Activated naive CD4-positive, alpha-beta T cell treated with anti-CD3 and anti-CD28 coated beads for 36 hours (primary cell): Measurements from ENCODE around the gene MTMR8. TPM values are rescaled to one million over a fixed set of nuclear protein-coding genes. Genes with fewer than 3 reads are reported as not detected.
A peak's percentile ranks its signal among the peaks of the same experiment; 100 is the strongest.
"Not testable (repeated sequence)": the region's sequence is repeated elsewhere in the genome, so short reads cannot be mapped to it uniquely, and the experiment has no call there.

Experiments
- CTCF ChIA-PET: fragments of 350-600 bp; sonication (Branson Sonifier 250); formaldehyde crosslinking; loops from one replicate; lab custom pipeline; 2021; ENCODE audit warnings: antibody characterized with exemption; lab: Charles Lee
- DNase-seq: peaks from one replicate; pipeline ENCODE4 v3.0.0-alpha.2; 2020
- H3K27ac Mint-ChIP-seq: one replicate; pipeline ENCODE4 v1.8.0; 2021; ENCODE audit warnings: mild to moderate bottlenecking, mixed read lengths
- H3K27me3 Mint-ChIP-seq: one replicate; pipeline ENCODE4 v1.8.0; 2021; ENCODE audit warnings: low read depth, mixed read lengths
- H3K36me3 Mint-ChIP-seq: one replicate; pipeline ENCODE4 v1.8.0; 2021; ENCODE audit warnings: low read depth, mixed read lengths
- H3K4me1 Mint-ChIP-seq: one replicate; pipeline ENCODE4 v1.8.0; 2021; ENCODE audit warnings: low read depth, mixed read lengths
- H3K4me3 Mint-ChIP-seq: one replicate; pipeline ENCODE4 v1.8.0; 2021; ENCODE audit warnings: mild to moderate bottlenecking, moderate library complexity, mixed read lengths
- H3K9me3 Mint-ChIP-seq: one replicate; pipeline ENCODE4 v1.8.0; 2021; ENCODE audit warnings: mixed read lengths
- intact Hi-C: fragments of 100-400 bp; cut with micrococcal nuclease; formaldehyde crosslinking; loops from one replicate; pipeline ENCODE4 v1.15.1; 2023
- total RNA-seq, 2 experiments: library from RNA; stranded (reverse); gene quantifications; one replicate each; pipeline ENCODE4 v1.2.3, GENCODE V29; 2021

Gene MTMR8
- 1 to 10 TPM; 3.5 to 6.4 TPM for total RNA-seq

- H3K4me1 Mint-ChIP-seq: peaks cover 17% of the 10 kb centered on the region
Observed at GRCh38 chrX:64394874-64395567, at the start of gene MTMR8. Gene MTMR8, minus strand, starts transcription at chrX:64395452. Its CDS starts 89 bp downstream, at chrX:64395363.

GRCh38 chrX:64439551-64439950 lies 44.3 kb upstream of the MTMR8 start:
- Mint-ChIP-seq H3K27ac (no peak overlapping the region), H3K4me1 (no peaks in the 10 kb centered on the region), H3K27me3 (no peaks in the 10 kb centered on the region), H3K36me3 (no peaks in the 10 kb centered on the region), H3K9me3 (peaks cover 1% of the 10 kb centered on the region), H3K4me3 (no peak overlapping the region)
- DNase-seq: no peak
- CTCF ChIA-PET: no interaction called here
- intact Hi-C loops: no loop called here

More at GRCh38 chrX:64394874-64395567, at the start of gene MTMR8:
- peak within 1 kb of the TSS; percentile 75 for H3K27ac Mint-ChIP-seq
- peak within 1 kb of the TSS; percentile 89 for H3K4me3 Mint-ChIP-seq
- intact Hi-C loops: loop anchor here (1.0 to 5.0 kb wide), 4 partner anchors 190 to 1140 kb away; partner anchors contain the start of genes AMER1, LAS1L and ZC4H2
- no peaks in the 10 kb centered on the region for H3K36me3 Mint-ChIP-seq
- H3K27me3 Mint-ChIP-seq: no peaks in the 10 kb centered on the region
- CTCF ChIA-PET: interaction anchor here (0.5 to 1.0 kb wide), 2 partner anchors 33 to 62 kb away, joined by 3 read pairs; no protein-coding TSS in a partner anchor
- H3K9me3 Mint-ChIP-seq: no peaks in the 10 kb centered on the region
- DNase-seq: peak; percentile 88

GRCh38 chrX:64437665-64438064 lies 42.4 kb upstream of the MTMR8 start:
- Mint-ChIP-seq H3K4me3 (no peak overlapping the region), H3K4me1 (no peaks in the 10 kb centered on the region)
- intact Hi-C loops: no loop called here

GRCh38 chrX:64437218-64437617 lies 42.0 kb upstream of the MTMR8 start:
- CTCF ChIA-PET: no interaction called here

More at GRCh38 chrX:64437665-64438064, 42.4 kb upstream of the MTMR8 start:
- H3K27ac Mint-ChIP-seq: no peak overlapping the region
- no peak for DNase-seq
- H3K27me3 Mint-ChIP-seq: no peaks in the 10 kb centered on the region
- H3K36me3 Mint-ChIP-seq: no peaks in the 10 kb centered on the region
- H3K9me3 Mint-ChIP-seq: peaks cover 1% of the 10 kb centered on the region
- CTCF ChIA-PET: no interaction called here

GRCh38 chrX:64428371-64428770 lies 33.1 kb upstream of the MTMR8 start:
- Mint-ChIP-seq H3K4me3 (no peak overlapping the region), H3K4me1 (no peaks in the 10 kb centered on the region), H3K27me3 (no peaks in the 10 kb centered on the region), H3K36me3 (no peaks in the 10 kb centered on the region), H3K9me3 (no peaks in the 10 kb centered on the region), H3K27ac (no peak overlapping the region)
- no peak for DNase-seq
- intact Hi-C loops: no loop called here
- CTCF ChIA-PET: interaction anchor here (0.7 kb wide), 1 partner anchor 34 kb away, joined by 3 read pairs; no protein-coding TSS in a partner anchor

More at GRCh38 chrX:64437218-64437617, 42.0 kb upstream of the MTMR8 start:
- intact Hi-C loops: no loop called here
- H3K27me3 Mint-ChIP-seq: no peaks in the 10 kb centered on the region
- DNase-seq: no peak
- H3K9me3 Mint-ChIP-seq: peaks cover 1% of the 10 kb centered on the region
- H3K27ac Mint-ChIP-seq: no peak overlapping the region
- no peaks in the 10 kb centered on the region for H3K4me1 Mint-ChIP-seq
- no peak overlapping the region for H3K4me3 Mint-ChIP-seq
- no peaks in the 10 kb centered on the region for H3K36me3 Mint-ChIP-seq

GRCh38 chrX:64427787-64428186 lies 32.5 kb upstream of the MTMR8 start:
- H3K36me3 Mint-ChIP-seq: no peaks in the 10 kb centered on the region
- no peak for DNase-seq
- no peak overlapping the region for H3K4me3 Mint-ChIP-seq
- no peaks in the 10 kb centered on the region for H3K9me3 Mint-ChIP-seq
- no peaks in the 10 kb centered on the region for H3K27me3 Mint-ChIP-seq
- H3K27ac Mint-ChIP-seq: no peak overlapping the region
- H3K4me1 Mint-ChIP-seq: no peaks in the 10 kb centered on the region
- intact Hi-C loops: no loop called here
- CTCF ChIA-PET: no interaction called here

GRCh38 chrX:64427281-64427680 lies 32.0 kb upstream of the MTMR8 start:
- no peaks in the 10 kb centered on the region for H3K4me1 Mint-ChIP-seq
- DNase-seq: no peak
- H3K27ac Mint-ChIP-seq: no peak overlapping the region
- H3K9me3 Mint-ChIP-seq: no peaks in the 10 kb centered on the region
- no peaks in the 10 kb centered on the region for H3K27me3 Mint-ChIP-seq
- CTCF ChIA-PET: no interaction called here
- no peak overlapping the region for H3K4me3 Mint-ChIP-seq
- H3K36me3 Mint-ChIP-seq: no peaks in the 10 kb centered on the region
- intact Hi-C loops: no loop called here

- H3K9me3 Mint-ChIP-seq, H3K4me1 Mint-ChIP-seq, intact Hi-C loops, CTCF ChIA-PET, H3K27ac Mint-ChIP-seq, H3K36me3 Mint-ChIP-seq, H3K27me3 Mint-ChIP-seq, H3K4me3 Mint-ChIP-seq, DNase-seq: not testable (repeated sequence)
Observed at GRCh38 chrX:64409730-64410129, 14.5 kb upstream of the MTMR8 start.

- Mint-ChIP-seq H3K4me1 (peaks cover 13% of the 10 kb centered on the region), H3K27ac (no peak overlapping the region), H3K27me3 (peaks cover 5% of the 10 kb centered on the region), H3K9me3 (no peaks in the 10 kb centered on the region), H3K4me3 (no peak overlapping the region), H3K36me3 (no peaks in the 10 kb centered on the region)
- CTCF ChIA-PET: no interaction called here
- intact Hi-C loops: loop anchor here (5.0 kb wide), 1 partner anchor 836 kb away; no protein-coding TSS in a partner anchor
- no peak for DNase-seq
Observed at GRCh38 chrX:64398088-64398487, 2.8 kb upstream of the MTMR8 start.

- Mint-ChIP-seq H3K4me3 (peak overlapping the region; percentile 89), H3K27ac (peak overlapping the region; percentile 75), H3K4me1 (peaks cover 17% of the 10 kb centered on the region), H3K27me3 (no peaks in the 10 kb centered on the region), H3K36me3 (no peaks in the 10 kb centered on the region), H3K9me3 (no peaks in the 10 kb centered on the region)
- intact Hi-C loops: loop anchor here (1.0 to 5.0 kb wide), 4 partner anchors 190 to 1139 kb away; partner anchors contain the start of genes AMER1, LAS1L and ZC4H2
- DNase-seq: no peak
- CTCF ChIA-PET: interaction anchor here (1.0 kb wide), 1 partner anchor 63 kb away, joined by 3 read pairs; no protein-coding TSS in a partner anchor
Observed at GRCh38 chrX:64395568-64395929, 297 bp upstream of the MTMR8 start.

- no peaks in the 10 kb centered on the region for H3K9me3 Mint-ChIP-seq
- CTCF ChIA-PET: interaction anchor here (0.5 to 1.0 kb wide), 2 partner anchors 34 to 62 kb away, joined by 3 read pairs; no protein-coding TSS in a partner anchor
- H3K4me3 Mint-ChIP-seq: peak overlapping the region; percentile 89
- H3K4me1 Mint-ChIP-seq: peaks cover 19% of the 10 kb centered on the region
- H3K27me3 Mint-ChIP-seq: no peaks in the 10 kb centered on the region
- peak overlapping the region; percentile 75 for H3K27ac Mint-ChIP-seq
- DNase-seq: no peak
- no peaks in the 10 kb centered on the region for H3K36me3 Mint-ChIP-seq
- intact Hi-C loops: loop anchor here (2.0 kb wide), 1 partner anchor 1141 kb away; the partner anchor contains the start of gene LAS1L
Observed at GRCh38 chrX:64394059-64394873, 986 bp downstream of the MTMR8 start.

- peaks cover 31% of the 10 kb centered on the region for H3K36me3 Mint-ChIP-seq
- H3K4me3 Mint-ChIP-seq: no peak overlapping the region
- no peaks in the 10 kb centered on the region for H3K27me3 Mint-ChIP-seq
- CTCF ChIA-PET: no interaction called here
- no peak for DNase-seq
- H3K4me1 Mint-ChIP-seq: peaks cover 19% of the 10 kb centered on the region
- H3K9me3 Mint-ChIP-seq: peaks cover 7% of the 10 kb centered on the region
- no peak overlapping the region for H3K27ac Mint-ChIP-seq
- intact Hi-C loops: no loop called here
Observed at GRCh38 chrX:64389489-64389888, 5.8 kb downstream of the MTMR8 start.
